Fibroblast of skin of back (primary cell): ENCODE measurements around the gene TCHP.
"Not testable (repeated sequence)": the region's sequence is repeated elsewhere in the genome, so short reads cannot be mapped to it uniquely, and the experiment has no call there.

Source experiments
- DNase-seq: peaks from one replicate; pipeline ENCODE4 v3.0.0-alpha.2; 2013

TCHP gene

DNA sequence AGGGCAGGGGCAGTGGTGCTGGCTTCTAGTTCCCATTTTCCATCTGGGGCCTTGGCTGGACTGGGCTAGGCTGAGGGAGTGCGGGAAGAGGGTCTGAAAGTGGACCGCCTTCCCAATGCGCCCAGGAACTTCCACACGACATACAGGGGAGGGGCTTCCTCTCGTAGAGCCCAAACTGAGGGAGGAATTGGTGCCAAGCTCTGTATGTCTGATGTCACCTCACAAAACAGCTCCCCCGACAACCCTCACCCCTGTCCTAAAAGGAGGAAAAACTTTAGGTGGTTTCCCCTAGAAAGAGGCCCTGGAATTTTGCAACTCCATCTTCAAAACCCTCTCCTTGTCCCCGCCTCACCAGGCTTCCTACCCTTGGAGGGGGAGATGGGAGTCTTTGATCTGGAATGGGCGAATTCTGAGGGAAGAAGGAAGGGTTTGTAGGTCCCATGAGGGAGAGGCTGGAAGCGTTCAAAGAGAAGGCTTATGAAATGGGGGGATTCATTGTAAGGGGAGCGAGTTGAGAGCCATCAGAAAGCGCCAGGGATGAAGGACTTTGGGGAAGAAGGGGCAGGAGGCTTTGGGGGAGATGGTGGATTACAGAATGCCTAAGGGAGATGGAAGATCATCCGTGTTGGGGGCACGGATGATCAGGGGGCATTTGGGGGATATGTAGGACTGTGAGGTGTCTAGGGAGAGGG is 20.6 kb upstream of the TCHP start:
- DNase-seq, result peak; percentile 38

DNA sequence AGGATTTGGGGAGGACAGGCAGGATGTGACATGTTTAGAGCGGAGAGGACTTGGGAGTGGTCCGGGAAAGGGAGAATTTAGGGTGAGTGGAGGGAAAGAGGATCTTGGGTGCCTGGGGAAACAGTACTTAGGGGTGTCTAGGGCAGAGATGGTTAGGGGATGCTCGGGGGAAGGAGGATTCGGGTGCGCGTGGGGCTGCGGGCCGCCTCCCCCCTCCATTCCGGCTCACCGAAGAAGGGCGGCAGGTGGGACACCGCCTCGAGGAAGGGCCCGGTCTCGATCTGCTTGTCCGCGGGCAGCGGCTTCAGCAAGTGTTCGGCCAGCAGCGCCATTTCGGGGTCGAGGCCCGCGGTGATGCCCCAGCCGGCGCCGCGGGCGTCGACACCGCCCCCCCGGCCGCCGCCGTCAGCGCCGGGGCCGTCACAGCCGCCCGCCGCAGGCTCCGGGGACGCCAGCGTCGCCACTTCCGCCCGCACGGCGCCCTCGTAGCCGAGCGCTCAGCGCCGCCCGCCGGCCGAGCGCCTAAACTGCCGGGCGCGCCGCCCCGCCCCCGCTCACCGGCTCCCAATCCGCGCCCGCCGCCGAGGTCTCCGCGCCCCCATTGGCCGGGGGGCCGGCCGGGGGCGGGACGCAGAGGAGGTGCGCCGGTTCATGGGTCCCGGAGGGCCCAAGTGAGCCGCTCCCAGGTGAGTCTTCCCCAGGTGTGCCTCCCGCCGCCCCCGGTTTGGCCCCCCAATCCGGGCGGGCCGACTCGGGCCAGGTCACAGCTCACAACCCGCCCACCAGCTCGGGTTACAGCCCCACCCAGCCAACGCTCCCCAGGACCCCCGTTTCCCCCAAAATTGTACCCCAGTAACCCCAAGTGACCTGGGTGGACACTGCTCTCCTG is 19.8 kb upstream of the TCHP start, which contains the start of gene GLTP:
Gene GLTP (minus strand): TSS at position 499 of the 889 bp plus-strand sequence. CDS start 167 bp downstream, at position 332.
- DNase-seq, result peak; percentile 86

DNA sequence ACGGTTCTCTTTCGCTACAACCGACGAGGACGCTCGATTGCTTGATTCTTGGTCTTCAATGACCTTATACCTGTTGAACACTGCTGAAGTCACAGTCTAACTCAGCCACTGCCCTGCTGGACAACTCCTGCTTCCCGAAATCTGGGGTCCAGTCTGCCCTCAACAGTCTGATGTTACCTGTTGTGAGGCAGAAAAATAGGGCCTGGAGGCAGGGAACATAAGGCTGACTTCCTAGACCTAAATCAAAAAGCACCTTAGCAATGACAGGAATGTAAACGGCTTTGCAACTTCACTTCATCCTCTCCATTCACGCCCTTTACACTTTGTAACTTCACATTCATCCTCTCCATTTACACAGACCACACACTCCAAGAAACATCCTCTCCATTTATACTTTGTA is 19.1 kb upstream of the TCHP start:
- no peak for DNase-seq

DNA sequence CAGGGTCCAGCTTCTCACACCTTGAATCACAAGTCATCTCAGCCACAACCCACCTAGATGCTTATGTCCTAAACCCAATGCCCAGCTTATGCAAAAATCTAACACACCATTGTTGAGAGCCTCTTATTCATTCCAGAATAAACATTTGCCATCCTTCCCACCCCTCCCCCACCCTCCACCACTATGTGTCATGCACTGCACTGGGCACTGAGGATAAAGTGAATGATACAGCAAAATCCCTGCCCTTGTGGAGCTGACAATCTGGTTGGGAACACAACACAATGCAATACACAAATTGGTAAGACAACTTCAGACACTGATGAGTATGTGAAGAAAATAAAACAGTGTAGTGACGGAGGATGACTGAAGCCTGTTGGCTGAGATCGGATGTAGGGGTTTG is 18.3 kb upstream of the TCHP start:
- peak; percentile 30 for DNase-seq

DNA sequence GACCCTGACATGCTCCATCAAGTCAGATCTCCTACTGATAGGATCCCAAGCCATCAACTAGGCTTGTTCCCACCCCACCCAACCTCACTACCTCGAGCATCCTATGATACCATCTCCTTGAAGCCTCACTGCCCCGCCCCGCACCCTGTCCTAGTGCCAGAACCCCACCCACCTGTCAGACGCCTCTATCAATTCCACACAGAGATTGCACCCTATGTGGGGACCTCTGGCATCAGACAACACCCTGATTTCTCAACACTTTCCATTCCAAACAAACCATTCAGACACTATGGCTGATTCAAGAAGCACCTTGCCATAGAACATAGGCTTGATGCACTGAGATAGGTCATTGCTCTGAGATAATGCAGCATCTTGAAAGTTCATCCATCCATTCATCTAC is 16.6 kb upstream of the TCHP start:
- no peak for DNase-seq

DNA sequence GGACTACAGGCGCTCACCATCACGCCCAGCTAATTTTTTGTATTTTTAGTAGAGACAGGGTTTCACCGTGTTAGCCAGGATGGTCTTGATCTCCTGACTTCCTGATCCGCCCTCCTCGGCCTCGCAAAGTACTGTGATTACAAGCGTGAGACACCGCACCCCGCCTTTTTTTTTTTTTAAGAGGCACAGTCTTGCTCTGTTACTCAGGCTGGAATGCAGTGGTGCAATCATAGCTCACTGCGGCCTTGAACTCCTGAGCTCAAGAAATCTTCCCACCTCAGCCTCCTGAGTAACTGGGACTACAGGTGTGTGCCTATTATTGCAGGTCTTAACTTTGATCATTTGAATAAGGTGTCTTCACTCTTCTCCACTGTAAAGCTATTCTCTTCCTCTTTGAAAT is 14.5 kb upstream of the TCHP start:
- DNase-seq, result no peak

DNA sequence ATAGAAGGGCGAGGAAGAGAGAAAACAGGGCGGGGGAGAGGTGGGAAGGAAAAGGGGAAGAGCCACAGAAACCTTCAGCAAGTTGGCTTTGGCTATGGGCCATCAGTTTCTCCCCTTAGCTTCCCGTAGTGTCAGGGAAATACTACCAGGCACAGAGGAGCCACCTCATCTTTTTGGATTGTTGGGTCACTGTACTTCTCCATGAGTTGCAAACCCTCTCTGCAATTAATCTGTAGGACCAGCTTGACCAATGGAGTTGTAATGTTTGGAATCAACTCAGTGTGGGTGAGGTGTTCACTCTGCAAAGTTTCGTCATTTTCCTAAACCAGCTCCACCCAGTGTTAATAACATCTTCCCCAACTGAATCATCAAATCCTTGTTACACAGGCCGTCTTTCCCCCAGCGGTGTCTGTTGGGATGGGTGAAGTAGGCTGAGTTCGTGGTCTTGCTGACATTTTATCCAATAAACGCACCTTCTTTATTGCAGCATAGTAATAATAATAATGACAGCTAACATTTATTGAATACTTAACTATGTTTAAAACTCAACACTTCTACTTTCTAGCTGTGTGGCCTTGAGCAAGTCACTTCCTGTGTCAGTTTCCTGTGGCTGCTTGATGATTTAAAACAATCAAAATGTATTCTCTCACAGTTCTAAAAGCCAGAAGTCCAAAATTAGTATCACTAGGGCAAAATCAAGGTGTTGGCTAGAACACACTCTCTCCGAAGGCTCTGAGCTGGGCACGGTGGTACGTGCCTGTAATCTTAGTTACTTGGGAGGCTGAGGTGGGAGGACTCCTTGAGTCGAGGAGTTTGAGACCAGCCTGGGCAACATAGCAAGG is 11.7 kb upstream of the TCHP start:
- DNase-seq, result peak; percentile 97

DNA sequence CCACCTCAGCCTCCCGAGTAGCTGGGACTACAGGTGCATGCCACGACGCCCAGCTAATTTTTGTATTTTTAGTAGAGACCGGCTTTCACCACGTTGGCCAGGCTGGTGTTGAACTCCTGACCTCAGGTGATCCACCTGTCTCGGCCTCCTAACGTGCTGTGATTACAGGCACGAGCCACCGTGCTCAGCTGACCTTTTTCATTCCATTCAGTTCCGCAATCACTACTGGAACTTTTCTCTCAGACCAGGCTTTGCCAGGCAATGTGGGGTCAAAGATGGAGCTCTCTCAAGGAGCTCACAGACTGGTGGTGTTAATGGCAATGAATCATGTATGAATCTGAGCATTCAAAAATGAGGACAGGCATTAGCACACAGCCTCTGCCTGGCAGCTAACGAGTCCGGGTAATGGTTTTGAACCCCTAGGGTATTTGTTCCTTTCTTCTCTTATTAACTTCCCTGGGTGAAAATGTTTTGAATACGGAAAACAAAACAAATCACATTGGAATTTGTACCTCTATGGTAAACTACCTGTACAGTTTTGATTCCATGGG is 9.4 kb upstream of the TCHP start:
- DNase-seq, result no peak

DNA sequence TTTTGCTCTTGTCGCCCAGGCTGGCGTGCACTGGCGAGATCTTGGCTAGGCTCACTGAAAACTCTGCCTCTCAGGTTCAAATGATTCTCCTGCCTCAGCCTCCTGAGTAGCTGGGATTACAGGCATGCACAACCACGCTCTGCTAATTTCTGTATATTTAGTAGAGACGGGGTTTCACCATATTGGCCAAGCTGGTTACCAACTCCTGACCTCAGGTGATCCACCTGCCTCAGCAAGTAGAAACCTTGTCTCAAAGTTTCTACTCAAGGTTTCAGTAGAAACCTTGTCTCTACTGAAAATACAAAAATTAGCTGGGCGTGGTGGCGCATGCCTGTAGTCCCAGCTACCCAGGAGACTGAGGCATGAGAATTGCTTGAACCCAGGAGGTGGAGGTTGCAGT is 8.3 kb upstream of the TCHP start:
- DNase-seq, result not testable (repeated sequence)

DNA sequence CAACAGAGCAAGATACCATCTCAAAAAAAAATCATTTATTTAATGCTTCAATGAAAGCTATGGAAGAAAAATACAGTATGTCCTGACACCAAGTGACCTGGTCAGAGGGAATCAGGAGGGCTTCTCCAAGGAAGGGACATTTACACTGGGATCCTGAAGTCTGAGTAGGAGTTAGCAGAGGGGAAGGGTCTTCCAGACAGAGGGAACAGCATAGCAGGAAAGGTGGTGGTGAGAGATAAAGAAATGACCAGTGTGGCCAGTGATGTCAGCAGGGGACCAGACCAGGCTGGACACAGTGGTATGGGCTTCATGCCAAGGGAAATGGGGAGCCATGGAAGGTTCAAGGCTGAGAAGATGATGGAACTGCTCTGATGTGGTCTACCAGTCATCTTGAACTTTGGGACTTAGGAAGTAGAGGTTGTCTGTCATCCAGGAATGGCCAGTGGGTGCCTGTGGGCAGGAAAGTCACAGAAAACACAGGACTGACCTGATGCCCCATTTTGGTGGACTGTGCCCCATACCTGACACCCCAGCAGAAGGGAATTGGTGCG is 7.8 kb upstream of the TCHP start:
- DNase-seq, result no peak

DNA sequence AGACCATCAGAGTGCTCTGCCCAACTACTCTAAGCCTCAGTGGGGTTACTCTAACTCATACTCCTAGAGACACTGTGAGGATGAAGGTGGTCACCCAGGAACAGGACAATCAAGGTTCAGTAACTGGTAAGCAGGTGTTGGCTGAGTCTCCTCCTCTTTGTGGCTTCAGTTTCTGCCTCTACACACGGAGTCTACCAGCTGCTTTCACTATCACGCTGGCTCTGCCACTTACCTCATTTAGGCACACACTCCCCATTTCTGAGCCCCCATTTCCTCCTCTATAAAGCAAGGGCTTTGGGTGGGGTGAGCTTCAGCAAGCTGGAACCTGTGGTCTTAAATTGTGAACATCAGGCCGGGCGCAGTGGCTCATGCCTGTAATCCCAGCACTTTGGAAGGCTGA is 7.3 kb upstream of the TCHP start:
- no peak for DNase-seq

DNA sequence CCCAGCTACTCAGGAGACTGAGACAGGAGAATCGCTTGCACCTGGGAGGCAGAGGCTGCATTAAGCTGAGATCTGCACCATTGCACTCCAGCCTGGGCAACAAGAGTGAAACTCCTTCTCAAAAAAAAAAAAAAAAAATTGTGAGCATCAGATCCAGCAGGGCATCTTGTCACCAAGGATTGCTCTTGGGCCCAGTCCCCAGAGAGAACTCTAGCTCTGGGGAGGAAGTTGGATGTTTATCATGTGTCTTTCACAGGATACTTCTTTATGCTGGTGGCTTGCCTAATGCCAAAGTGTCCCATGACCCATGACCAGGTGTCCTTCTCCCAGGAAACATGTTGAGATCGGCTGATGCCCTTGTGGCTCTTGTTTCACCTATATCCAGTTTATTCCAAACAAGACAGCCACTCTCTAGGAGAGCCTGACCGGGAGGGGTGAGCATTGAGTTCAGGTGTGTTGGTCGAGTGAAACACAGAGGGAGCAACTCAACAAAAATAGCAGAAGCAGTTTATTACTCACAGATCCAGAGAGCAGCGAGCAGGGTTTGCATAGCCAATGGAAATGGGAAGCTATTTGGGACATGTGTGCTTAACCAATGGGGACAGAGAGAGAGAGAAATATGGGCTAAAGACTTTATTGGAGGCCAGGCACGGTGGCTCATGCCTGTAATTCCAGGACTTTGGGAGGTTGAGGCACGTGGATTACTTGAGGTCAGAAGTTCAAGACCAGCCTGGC is 6.6 kb upstream of the TCHP start:
- DNase-seq, result no peak

DNA sequence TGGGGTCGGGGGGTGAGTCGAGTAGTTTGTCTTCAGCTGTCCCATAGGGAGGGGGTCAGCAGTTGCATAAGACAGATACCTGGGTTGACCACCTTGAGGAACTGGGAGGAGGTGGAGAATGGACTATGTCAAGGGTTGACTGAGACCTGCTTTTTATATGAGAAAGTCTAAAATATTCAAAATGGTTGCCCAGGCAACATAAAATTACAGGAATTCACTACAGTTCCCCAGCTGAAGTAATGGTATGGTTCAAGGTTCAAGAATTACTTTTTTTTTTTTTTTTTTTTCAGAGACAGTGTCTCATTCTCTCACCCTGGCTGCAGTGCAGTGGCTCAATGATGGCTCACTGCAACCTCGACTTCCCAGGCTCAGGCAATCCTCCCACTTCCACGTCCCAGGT is 5.1 kb upstream of the TCHP start:
- no peak for DNase-seq

DNA sequence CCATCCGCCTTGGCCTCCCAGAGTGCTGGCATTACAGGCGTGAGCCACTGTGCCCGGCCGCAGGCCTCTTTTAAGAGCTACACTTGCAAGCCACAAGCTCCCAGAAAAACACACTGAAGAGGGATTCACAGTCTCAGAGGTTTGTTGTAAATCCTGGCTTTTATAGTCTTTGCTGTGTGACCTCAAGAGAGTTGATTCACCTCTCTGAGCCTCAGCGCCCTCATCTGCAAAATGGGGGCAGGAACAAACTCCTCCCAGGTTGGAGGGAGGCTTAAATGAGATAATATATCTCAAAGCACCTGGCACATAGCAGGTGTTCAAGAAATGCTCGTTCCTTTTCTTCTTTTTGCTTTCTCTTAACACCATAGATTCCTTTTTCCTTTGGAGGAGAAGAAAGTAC is 3.9 kb upstream of the TCHP start:
- no peak for DNase-seq

DNA sequence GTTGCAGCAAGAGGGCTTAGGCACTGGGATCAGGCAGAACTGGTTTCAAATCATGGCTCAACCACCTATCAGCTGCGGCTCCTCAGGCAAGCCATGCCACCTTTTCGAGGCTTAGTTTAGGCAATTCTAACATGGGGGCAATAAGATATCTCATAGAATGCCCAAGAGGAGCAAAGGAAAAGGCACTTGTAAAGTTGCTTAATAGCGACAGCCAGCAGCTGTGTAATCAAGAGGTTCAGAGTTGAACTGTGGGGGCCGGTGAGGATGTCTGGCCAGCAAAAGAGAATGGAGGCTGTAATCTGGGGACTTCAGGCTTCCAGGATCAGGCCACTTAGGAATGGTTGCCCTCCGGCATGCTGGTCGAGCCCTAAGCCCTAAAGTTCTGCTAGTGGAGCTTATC is 3.0 kb upstream of the TCHP start:
- DNase-seq, result no peak

DNA sequence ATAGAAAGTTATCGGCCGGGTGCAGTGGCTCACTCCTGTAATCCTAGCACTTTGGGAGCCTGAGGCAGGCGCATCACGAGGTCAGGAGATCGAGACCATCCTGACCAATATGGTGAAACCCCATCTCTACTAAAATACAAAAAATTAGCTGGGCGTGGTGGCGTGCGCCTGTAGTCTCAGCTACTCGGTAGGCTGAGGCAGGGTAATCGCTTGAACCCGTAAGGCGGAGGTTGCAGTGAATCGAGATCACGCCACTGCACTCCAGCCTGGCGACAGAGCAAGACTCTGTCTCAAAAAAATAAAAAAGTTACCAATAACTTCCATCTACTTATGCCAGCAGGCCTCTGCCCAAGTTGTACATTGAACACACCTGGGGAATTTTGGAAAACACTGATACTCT is 729 bp upstream of the TCHP start:
- not testable (repeated sequence) for DNase-seq

DNA sequence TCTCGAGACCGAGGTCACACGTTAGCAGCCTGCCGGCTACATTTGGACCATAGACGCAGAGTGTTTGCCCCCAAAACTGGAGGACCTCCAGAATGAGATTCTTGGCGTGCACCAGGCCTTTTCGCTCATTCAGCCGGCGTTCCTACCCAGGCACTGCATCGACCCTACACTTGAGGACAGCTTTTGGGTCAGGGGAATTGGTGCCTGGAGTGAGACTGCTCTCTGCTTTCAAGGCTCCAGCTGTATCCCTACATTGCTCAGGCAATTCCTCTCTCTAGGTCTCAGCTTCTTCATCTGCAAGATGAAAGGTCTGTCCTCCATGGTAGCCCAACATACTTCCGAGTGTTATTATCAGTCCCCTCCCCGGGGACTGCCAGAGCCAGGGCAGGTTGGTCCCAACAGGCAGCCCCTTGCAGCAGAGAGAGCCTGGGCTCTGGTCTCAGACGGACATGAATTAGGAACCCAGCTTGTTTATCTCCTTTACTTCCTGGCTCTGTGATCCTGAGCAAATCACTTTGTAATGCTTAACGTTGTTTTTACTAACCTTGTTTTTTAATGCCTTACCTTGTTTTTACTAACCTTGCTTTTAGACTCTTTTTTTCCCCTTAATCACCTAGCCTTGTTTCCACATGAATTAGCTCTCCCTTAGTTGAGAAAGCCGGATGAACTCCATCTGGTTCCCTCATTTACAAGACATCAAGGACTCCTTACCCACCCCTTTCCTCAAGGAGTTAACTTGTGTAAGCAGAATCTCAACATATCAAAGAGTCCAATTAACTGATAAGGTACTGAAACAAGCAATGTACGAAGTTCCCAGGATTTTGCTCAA is 892 bp downstream of the TCHP start:
- no peak for DNase-seq

DNA sequence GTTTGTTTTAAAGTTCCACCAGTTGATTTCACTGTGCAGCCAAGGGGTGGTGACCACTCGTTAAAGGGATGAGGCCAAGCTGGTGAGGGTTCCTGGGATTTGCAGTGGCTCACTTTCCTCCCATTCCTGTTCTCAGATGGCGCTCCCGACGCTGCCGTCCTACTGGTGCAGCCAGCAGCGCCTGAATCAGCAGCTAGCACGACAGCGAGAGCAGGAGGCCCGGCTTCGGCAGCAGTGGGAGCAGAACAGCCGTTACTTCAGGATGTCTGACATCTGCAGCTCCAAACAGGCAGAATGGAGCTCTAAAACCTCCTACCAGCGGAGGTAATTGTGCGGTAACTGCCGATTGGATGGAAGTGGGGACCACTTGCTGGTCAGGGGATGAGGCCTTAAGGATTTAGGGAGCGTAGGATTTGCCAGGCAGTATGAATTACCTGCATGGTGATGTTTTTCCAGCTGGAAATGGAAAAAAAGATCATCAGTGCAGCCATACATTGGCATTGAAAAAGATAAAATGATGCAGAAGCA is 2.9 kb downstream of the TCHP start:
- DNase-seq, result no peak

DNA sequence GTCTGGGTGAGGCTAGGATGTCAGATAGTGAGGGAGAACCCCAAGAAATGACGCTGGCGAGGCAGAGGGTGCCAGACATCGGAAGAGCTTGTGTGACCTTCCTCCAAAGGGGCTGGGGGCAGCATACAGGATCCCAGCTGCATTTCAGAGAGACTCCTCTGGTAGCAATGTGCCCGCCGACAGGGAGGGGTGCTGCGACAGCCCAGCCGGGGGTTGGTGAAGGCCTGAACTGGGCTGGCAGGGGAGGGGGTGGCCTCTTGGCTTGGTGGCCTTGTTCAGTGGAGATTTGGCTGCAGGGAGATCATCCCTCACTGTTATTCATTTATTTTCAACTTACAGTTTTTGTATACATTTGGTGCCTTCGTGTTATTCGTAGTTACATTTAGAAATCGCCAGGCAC is 5.2 kb downstream of the TCHP start:
- no peak for DNase-seq

DNA sequence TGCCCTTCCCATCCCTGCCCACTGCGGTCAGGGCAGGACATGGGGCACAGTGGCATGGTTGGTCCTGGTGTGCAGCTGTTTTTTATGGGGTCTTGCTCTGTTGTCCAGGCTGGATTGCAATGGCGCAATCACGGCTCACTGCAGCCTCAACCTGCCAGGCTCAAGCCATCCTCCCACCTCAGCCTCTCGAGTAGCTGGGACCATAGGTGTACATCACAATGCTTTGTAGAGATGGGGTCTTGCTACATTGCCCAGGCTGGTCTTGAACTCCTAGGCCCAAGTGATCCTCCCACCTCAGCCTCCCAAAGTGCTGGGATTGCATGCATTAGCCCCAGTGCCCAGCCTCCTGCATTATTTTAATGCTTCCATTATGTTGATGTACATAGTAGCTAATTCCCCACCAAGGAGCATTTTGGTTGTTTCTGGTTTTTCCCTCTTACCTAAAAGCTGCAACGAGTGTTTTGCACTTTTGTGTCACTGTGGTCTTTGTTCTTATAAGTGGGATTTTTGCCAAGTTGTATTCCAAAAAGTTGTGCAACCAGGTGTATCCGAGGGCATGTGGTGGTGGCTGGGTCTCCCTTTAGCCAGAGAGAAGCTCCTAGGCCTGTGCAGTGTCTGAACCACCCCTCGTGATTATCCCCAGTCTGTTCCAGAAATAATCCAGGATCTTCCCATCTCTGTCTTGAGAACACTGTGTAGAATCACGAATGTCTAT is 10.3 kb downstream of the TCHP start:
- no peak for DNase-seq
